ENCODE data around the gene TSHZ2.
"Not testable (repeated sequence)": the region's sequence is repeated elsewhere in the genome, so short reads cannot be mapped to it uniquely, and the experiment has no call there.

Gene TSHZ2

DNA sequence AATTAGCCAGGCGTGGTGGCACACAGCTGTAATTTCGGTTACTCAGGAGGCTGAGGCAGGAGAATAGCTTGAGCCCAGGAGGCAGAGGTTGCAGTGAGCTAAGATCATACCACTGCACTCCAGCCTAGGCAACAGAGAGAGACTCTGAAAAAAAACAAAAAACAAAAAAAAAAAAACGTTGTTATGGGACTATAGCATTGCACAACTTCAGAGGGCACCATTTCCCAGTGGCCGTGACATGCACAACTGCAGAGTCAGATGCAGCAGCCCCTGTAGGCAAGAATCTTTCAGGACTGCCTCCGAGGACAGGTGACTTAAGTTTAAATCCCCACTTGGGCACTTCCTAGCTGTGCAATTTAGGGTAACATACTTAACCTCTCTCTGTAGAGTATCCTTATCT lies 557.5 kb downstream of the TSHZ2 start:
- DNase-seq = no peak

DNA sequence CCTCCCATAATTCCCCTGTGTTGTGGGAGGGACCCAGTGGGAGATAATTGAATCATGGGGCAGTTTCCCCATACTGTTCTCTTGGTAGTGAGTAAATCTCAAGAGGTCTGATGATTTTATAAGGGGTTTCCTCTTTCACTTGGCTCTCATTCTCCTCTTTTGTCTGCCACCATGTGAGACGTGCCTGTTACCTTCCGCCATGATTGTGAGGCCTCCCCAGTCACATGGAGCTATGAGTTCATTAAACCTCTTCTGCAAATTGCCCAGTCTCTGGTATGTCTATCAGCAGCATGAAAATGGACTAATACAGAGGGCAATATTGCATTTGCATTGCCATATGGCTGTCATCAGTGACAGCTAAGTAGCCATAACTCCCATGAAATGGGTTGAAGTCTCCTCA lies 558.3 kb downstream of the TSHZ2 start:
- no peak for DNase-seq

DNA sequence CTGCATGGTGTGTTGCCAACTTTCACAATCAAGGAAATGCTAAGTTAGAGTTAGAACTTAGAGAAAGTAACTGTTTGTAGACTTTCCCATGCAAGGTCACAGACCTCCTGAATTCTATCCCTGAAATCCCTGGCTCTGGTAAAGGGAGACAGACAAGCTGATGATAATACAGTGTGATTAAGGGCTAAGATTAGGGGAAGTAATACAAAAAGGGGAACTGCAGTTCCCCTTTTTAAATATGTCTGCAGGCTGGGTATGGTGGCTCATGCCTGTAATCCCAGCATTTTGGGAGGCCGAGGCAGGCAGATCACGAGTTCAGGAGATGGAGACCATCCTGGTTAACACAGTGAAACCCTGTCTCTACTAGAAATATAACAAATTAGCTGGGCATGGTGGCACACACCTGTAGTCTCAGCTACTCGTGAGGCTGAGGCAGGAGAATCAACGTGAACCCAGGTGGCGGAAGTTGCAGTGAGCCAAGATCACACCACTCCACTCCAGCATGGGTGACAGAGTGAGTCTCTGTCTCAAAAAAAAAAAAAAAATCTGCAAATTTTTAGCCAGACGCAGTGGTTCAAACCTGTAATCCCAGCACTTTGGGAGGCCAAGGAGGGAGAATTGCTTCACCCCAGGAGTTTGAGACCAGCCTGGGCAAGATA lies 560.6 kb downstream of the TSHZ2 start:
- not testable (repeated sequence) for DNase-seq

DNA sequence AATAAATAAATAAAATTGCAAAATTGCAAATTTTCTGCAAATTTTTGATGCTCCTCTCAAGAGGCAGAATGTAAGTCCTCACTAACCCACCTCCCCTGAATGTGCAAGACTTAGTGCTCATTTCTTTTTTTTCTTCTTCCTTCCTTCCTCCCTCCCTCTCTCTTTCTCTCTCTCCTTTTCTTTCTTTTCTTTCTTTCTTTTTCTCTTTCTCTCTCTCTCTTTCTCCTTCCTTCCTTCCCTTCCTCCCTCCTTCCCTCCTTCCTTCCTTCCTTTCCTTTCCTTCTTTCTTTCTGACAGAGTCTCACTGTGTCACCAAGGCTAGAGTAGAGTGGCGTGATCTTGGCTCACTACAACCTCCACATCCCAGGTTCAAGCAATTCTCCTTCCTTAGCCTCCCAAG lies 561.3 kb downstream of the TSHZ2 start:
- no peak for DNase-seq

DNA sequence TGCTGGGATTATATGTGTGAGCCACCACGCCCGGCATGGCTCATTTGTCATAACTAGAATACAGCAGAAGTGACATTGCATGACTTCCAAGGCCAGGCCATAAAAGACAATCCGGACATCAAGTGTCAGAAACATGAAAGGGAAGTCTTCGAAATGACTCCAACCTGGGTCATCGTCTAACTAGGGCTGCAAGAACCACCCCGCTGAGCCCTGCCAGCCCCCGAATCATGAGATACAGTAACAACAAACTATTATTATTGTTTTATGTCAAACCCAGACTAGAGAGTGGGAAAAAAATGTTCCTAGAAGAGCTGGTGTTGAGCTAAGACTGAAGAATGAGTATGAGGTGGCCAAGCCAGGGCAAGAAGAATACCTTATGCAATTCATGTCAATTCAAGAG lies 561.9 kb downstream of the TSHZ2 start:
- DNase-seq = no peak

DNA sequence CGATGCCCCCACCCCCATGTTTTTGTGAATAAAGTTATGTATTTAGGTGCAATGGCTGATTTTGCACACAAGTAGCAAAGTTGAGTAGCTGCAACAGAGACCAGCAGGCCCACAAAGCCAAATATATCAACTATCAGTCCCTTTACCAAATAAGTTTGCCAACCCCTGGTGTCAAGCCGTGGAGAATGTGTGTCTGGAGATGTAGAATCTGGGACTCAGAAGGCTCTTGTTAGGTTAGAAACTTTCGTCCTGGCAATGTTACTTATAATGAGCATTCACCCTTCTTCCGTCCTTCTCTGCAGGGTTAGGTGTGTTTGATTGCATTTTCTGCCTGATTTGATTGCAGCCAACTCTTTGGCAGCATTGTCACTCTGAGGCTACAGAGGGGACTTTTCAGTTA lies 563.7 kb downstream of the TSHZ2 start:
- no peak for DNase-seq

DNA sequence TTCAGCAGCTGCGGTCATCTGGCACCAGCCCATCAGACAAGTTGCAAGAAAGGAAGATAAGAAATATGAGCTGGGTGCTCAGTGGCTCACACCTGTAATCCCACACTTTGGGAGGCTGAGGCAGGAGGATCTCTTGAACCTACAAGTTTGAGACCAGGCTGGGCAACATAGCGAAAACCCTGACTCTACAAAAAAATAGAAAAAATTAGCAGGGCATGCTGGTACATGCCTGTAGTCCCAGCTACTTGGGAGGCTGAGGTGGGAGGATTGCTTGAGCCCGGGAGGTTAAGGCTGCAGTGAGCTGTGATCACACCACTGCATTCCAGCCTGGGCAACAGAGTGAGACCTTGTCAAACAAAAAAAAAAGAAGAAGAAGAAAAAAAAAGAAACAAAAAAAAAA lies 564.2 kb downstream of the TSHZ2 start:
- not testable (repeated sequence) for DNase-seq

DNA sequence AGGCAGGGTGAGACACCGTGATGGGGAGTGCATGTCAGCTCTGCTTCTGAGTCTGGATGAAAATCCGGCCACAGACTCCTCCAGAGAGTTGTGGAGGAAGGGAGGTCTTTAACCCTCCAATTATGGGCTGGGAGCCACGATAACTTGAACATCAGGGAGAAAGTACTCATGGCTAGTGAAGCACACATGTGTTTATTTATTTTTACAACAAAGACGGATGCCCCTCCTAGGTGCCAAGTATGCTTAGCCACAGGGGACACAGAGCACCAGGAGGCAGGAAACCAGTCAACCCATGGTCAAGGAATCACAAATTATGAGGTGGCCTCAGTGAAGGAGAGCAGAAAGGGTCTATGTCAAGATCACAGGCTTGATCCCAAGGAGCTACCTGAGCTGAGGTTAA lies 567.4 kb downstream of the TSHZ2 start:
- DNase-seq = no peak

All from CD4-positive, alpha-beta T cell treated with Interleukin-6 for 4 hours (primary cell).